CD14-positive monocyte (primary cell): Measurements from ENCODE around the gene CNGA1. TPM values are rescaled to one million over a fixed set of nuclear protein-coding genes. Genes with fewer than 3 reads are reported as not detected.

Source experiments
- DNase-seq, 3 donors: peaks; one replicate each; pipeline ENCODE4 v3.0.0-alpha.2; 2011 to 2022
- H2AFZ ChIP-seq: 2 replicates; pipeline ENCODE4 v1.6.0; 2012; ENCODE audit warnings: mild to moderate bottlenecking, low read depth, low read length, inconsistent platforms; ENCODE audit not compliant: insufficient read depth, poor library complexity, severe bottlenecking
- H3K27ac ChIP-seq, 2 donors: 1 replicate in 1 of 2; 2 replicates in 1 of 2; pipeline ENCODE4 v1.5.1; 2012 to 2013; ENCODE audit warnings: low read length in 2 of 2, control low read depth in 1 of 2, inconsistent platforms in 1 of 2, low read depth in 1 of 2, mild to moderate bottlenecking in 1 of 2
- H3K27me3 ChIP-seq, 2 donors: one replicate each; pipeline versions ENCODE4 v1.6.0 to v1.6.1; 2011 to 2013; ENCODE audit warnings: low read length in 2 of 2; ENCODE audit not compliant: control insufficient read depth in 2 of 2, insufficient read depth in 2 of 2
- H3K36me3 ChIP-seq, 2 donors: replicated peaks in 1 of 2; 1 replicate in 1 of 2; 2 replicates in 1 of 2; pipeline versions ENCODE4 v1.5.1 to v1.6.1; 2012 to 2013; ENCODE audit warnings: low read length in 2 of 2, control low read depth in 1 of 2, inconsistent platforms in 1 of 2, mild to moderate bottlenecking in 1 of 2; ENCODE audit not compliant: insufficient read depth in 2 of 2, control insufficient read depth in 1 of 2
- H3K4me1 ChIP-seq, 2 donors: 1 replicate in 1 of 2; 2 replicates in 1 of 2; pipeline versions ENCODE4 v1.5.1 to v1.6.1; 2012 to 2013; ENCODE audit warnings: low read length in 2 of 2, control low read depth in 1 of 2, inconsistent platforms in 1 of 2, mild to moderate bottlenecking in 1 of 2, moderate library complexity in 1 of 2; ENCODE audit not compliant: insufficient read depth in 2 of 2, control insufficient read depth in 1 of 2
- H3K4me2 ChIP-seq: replicated peaks from 2 replicates; pipeline ENCODE3; 2012; ENCODE audit warnings: low read length, moderate library complexity, mild to moderate bottlenecking; ENCODE audit not compliant: poor library complexity, severe bottlenecking; ENCODE audit errors: extremely low read depth
- H3K4me3 ChIP-seq, 3 experiments: fragments of 200-600 bp in 1 of 3; sonication (generic) in 1 of 3; replicated peaks in 1 of 3; 1 replicate in 2 of 3; 2 replicates in 1 of 3; pipeline ENCODE4 v1.5.1; 2011 to 2013; ENCODE audit warnings: low read length in 3 of 3, mild to moderate bottlenecking in 3 of 3, control low read depth in 2 of 3, low read depth in 2 of 3, inconsistent platforms in 1 of 3, moderate library complexity in 1 of 3
- H3K79me2 ChIP-seq: 2 replicates; pipeline ENCODE4 v1.6.0; 2012; ENCODE audit warnings: mild to moderate bottlenecking, control low read depth, inconsistent platforms, low read length, moderate library complexity; ENCODE audit not compliant: insufficient read depth
- H3K9ac ChIP-seq: 2 replicates; pipeline ENCODE4 v1.6.0; 2017; ENCODE audit warnings: low read length, mild to moderate bottlenecking; ENCODE audit not compliant: insufficient read depth, poor library complexity, severe bottlenecking
- H3K9me3 ChIP-seq, 2 donors: replicated peaks in 1 of 2; 1 replicate in 1 of 2; 2 replicates in 1 of 2; pipeline versions ENCODE4 v1.5.1 to v1.6.1; 2012 to 2013; ENCODE audit warnings: low read length in 2 of 2, control low read depth in 1 of 2; ENCODE audit not compliant: control insufficient read depth in 1 of 2, insufficient read depth in 1 of 2
- H4K20me1 ChIP-seq: 2 replicates; pipeline ENCODE4 v1.6.0; 2012; ENCODE audit warnings: mild to moderate bottlenecking, low read length, control low read depth, moderate library complexity; ENCODE audit not compliant: insufficient read depth
- H3K27ac Mint-ChIP-seq, 7 donors: one replicate each; pipeline ENCODE4 v1.8.0; 2020; ENCODE audit warnings: mild to moderate bottlenecking in 7 of 7, mixed read lengths in 7 of 7, moderate library complexity in 6 of 7, inconsistent platforms in 2 of 7
- H3K27me3 Mint-ChIP-seq, 3 donors: one replicate each; pipeline ENCODE4 v1.8.0; 2021 to 2022; ENCODE audit warnings: low read depth in 3 of 3, mild to moderate bottlenecking in 3 of 3, mixed read lengths in 3 of 3, moderate library complexity in 3 of 3, inconsistent platforms in 1 of 3
- H3K36me3 Mint-ChIP-seq, 2 donors: one replicate each; pipeline ENCODE4 v1.8.0; 2020; ENCODE audit warnings: mixed read lengths in 2 of 2, inconsistent platforms in 1 of 2, mild to moderate bottlenecking in 1 of 2
- H3K4me1 Mint-ChIP-seq: one replicate; pipeline ENCODE4 v1.8.0; 2020; ENCODE audit warnings: mild to moderate bottlenecking, mixed read lengths
- H3K4me3 Mint-ChIP-seq, 2 donors: one replicate each; pipeline ENCODE4 v1.8.0; 2020; ENCODE audit warnings: mild to moderate bottlenecking in 2 of 2, mixed read lengths in 2 of 2, moderate library complexity in 1 of 2
- H3K9me3 Mint-ChIP-seq, 7 donors: one replicate each; pipeline ENCODE4 v1.8.0; 2020 to 2022; ENCODE audit warnings: mixed read lengths in 7 of 7, mild to moderate bottlenecking in 6 of 7, moderate library complexity in 6 of 7, inconsistent platforms in 2 of 7
- CTCF ChIP-seq: fragments of 200-600 bp; IDR thresholded peaks from one replicate; pipeline ENCODE4 v1.8.0; 2022; ENCODE audit warnings: antibody characterized with exemption, mild to moderate bottlenecking
- WGBS: methylation state at CpG from one replicate; pipeline ENCODE4 v1.1.5; 2013; ENCODE audit warnings: missing lambda C conversion rate; ENCODE audit not compliant: insufficient coverage; 5-methylcytosine and 5-hydroxymethylcytosine counted together
- intact Hi-C, 2 donors: fragments of 100-400 bp; cut with micrococcal nuclease; formaldehyde crosslinking; loops; one replicate each; pipeline versions ENCODE4 v1.15.0 to v1.15.1; 2023
- polyA plus RNA-seq, 3 donors: library from polyadenylated mRNA; depleted of rRNA in 1 of 3; unstranded in 2 of 3; stranded (reverse) in 1 of 3; fragments of 300-500 nt in 2 of 3; fragments of >200 nt in 1 of 3; fragmentation: Illumina TruSeq in 2 of 3; gene quantifications; 1 replicate in 2 of 3; 2 replicates in 1 of 3; pipeline ENCODE4 v1.2.3, GENCODE V29; 2012 to 2021

Gene CNGA1
- polyA plus RNA-seq, 3 donors = not detected

GRCh38 chr4:47954245-47954644 lies 62.2 kb downstream of the CNGA1 start:
- H3K4me2 ChIP-seq = no peak overlapping the region

GRCh38 chr4:47945930-47946726 lies 70.4 kb downstream of the CNGA1 start:
- no peak overlapping the region for H3K4me3 Mint-ChIP-seq
- H3K27ac Mint-ChIP-seq = no peak overlapping the region
- Histone ChIP-seq H3K27me3 (no peaks in the 10 kb centered on the region), H3K4me3 (no peak overlapping the region), H3K79me2 (no peaks in the 10 kb centered on the region), H3K9ac (no peak overlapping the region), H3K4me2 (no peak overlapping the region), H3K9me3 (no peaks in the 10 kb centered on the region), H3K27ac (no peak overlapping the region), H3K36me3 (no peaks in the 10 kb centered on the region), H3K4me1 (no peaks in the 10 kb centered on the region), H4K20me1 (no peaks in the 10 kb centered on the region), H2AFZ (no peak overlapping the region)
- intact Hi-C loops = no loop called here
- H3K36me3 Mint-ChIP-seq = no peaks in the 10 kb centered on the region
- H3K27me3 Mint-ChIP-seq = peaks cover 0 to 4% (median 2%) of the 10 kb centered on the region in 3 donors
- WGBS = no CpG with 5 or more reads among the region's 5 CpGs
- DNase-seq = no peak
- TF ChIP-seq CTCF = no peak
- no peaks in the 10 kb centered on the region for H3K4me1 Mint-ChIP-seq
- H3K9me3 Mint-ChIP-seq = peaks cover 2 to 11% (median 5%) of the 10 kb centered on the region in 7 donors

More at GRCh38 chr4:47954245-47954644, 62.2 kb downstream of the CNGA1 start:
- H3K36me3 Mint-ChIP-seq = no peaks in the 10 kb centered on the region
- Histone ChIP-seq H3K79me2 (no peaks in the 10 kb centered on the region), H3K36me3 (no peaks in the 10 kb centered on the region), H3K9me3 (peaks cover 0 to 4% of the 10 kb centered on the region in 2 donors), H3K27ac (no peak overlapping the region), H4K20me1 (no peaks in the 10 kb centered on the region), H2AFZ (no peak overlapping the region), H3K9ac (no peak overlapping the region), H3K4me3 (no peak overlapping the region), H3K4me1 (no peaks in the 10 kb centered on the region), H3K27me3 (no peaks in the 10 kb centered on the region)
- peaks cover 2 to 13% (median 2%) of the 10 kb centered on the region in 3 donors for H3K27me3 Mint-ChIP-seq
- intact Hi-C loops = no loop called here
- WGBS = 71% methylated on average over 6 of the region's 10 CpGs
- no peak for DNase-seq
- no peak overlapping the region for H3K27ac Mint-ChIP-seq
- peaks cover 0 to 11% (median 5%) of the 10 kb centered on the region in 7 donors for H3K9me3 Mint-ChIP-seq
- no peak overlapping the region for H3K4me3 Mint-ChIP-seq
- no peaks in the 10 kb centered on the region for H3K4me1 Mint-ChIP-seq
- TF ChIP-seq CTCF = no peak
